Tibial nerve (tissue), 4 donors: ENCODE results near the gene MECP2. TPM values are rescaled to one million over a fixed set of nuclear protein-coding genes. Genes with fewer than 3 reads are reported as not detected.

Experiments
- DNase-seq, 2 donors: peaks; one replicate each; pipeline ENCODE4 v3.0.0-alpha.2; 2019; ENCODE audit warnings: low spot score in 2 of 2
- H3K27ac ChIP-seq, 4 donors: fragments of 200-600 bp; sonication (generic) in 3 of 4; one replicate each; pipeline ENCODE4 v1.5.1; 2017 to 2019; ENCODE audit warnings: mild to moderate bottlenecking in 1 of 4
- H3K27me3 ChIP-seq, 2 donors: fragments of 200-600 bp; sonication (generic) in 1 of 2; one replicate each; pipeline versions ENCODE4 v1.5.1 to v1.6.0; 2017 to 2019
- H3K36me3 ChIP-seq, 3 donors: fragments of 200-600 bp; sonication (generic); one replicate each; pipeline ENCODE4 v1.5.1; 2018 to 2019
- H3K4me1 ChIP-seq, 4 donors: fragments of 200-600 bp; sonication (generic) in 3 of 4; one replicate each; pipeline ENCODE4 v1.5.1; 2017 to 2019
- H3K4me3 ChIP-seq, 4 donors: fragments of 200-600 bp; sonication (generic) in 3 of 4; one replicate each; pipeline ENCODE4 v1.5.1; 2017 to 2019; ENCODE audit warnings: mild to moderate bottlenecking in 1 of 4, moderate library complexity in 1 of 4
- H3K9me3 ChIP-seq, 4 donors: fragments of 200-600 bp; sonication (generic) in 3 of 4; one replicate each; pipeline ENCODE4 v1.5.1; 2017 to 2019
- EP300 ChIP-seq, 2 donors: sonication (generic); formaldehyde crosslinking; IDR thresholded peaks; one replicate each; pipeline ENCODE4 v1.6.1; 2017; ENCODE audit warnings: antibody characterized with exemption in 2 of 2, mild to moderate bottlenecking in 1 of 2
- POLR2A ChIP-seq, 2 donors: fragments of 450-650 bp; IDR thresholded peaks; one replicate each; pipeline ENCODE4 v1.6.1; 2017; ENCODE audit warnings: antibody characterized with exemption in 2 of 2, mild to moderate bottlenecking in 2 of 2, moderate library complexity in 2 of 2
- WGBS, 2 donors: methylation state at CpG; one replicate each; pipeline ENCODE4 v1.1.5; 2018; 5-methylcytosine and 5-hydroxymethylcytosine counted together
- total RNA-seq, 4 donors: library from RNA; depleted of rRNA; stranded (reverse); fragments of >200 nt; gene quantifications; one replicate each; pipeline ENCODE4 v1.1.0, GENCODE V29; 2016
- TF ChIP-seq, protein P1 (sequence below), 5 experiments: fragments of 200-600 bp in 3 of 5; fragments of 450-650 bp in 2 of 5; sonication (generic) in 3 of 5; IDR thresholded peaks; one replicate each; pipeline ENCODE4 v1.5.1; 2016 to 2019; ENCODE audit warnings: antibody characterized with exemption in 5 of 5, mild to moderate bottlenecking in 3 of 5, moderate library complexity in 2 of 5

The MECP2 gene
- total RNA-seq, 4 donors from 2014 or later = 71.6 to 96.5 (median 83.1) TPM

DNA sequence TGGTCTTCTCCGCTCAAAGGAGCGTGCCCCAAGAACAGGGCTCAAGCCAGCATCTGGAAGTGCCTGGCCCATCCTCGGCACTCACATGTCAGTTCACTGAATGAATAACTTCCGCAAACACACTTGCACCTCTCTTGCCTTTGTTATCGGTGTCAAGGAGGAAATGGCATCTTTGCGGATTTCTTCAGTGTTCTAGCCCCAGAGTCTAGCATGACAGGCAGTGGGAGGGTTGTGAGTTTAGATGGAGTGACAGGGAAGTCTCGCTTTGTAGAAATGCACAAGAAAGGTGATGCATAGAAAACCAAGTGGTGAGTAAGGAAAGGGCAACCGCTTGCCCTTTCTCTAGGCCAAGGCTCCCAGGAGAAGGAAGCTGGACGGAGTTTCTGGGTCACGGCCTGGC is 17.6 kb upstream of the MECP2 start:
- H3K36me3 ChIP-seq = no peaks in the 10 kb centered on the region
- no peak for DNase-seq
- TF ChIP-seq EP300 (IDR thresholded peaks at IDR 0.05) (no peak), POLR2A (IDR thresholded peaks at IDR 0.05) (no peak)
- TF ChIP-seq, protein P1, sequence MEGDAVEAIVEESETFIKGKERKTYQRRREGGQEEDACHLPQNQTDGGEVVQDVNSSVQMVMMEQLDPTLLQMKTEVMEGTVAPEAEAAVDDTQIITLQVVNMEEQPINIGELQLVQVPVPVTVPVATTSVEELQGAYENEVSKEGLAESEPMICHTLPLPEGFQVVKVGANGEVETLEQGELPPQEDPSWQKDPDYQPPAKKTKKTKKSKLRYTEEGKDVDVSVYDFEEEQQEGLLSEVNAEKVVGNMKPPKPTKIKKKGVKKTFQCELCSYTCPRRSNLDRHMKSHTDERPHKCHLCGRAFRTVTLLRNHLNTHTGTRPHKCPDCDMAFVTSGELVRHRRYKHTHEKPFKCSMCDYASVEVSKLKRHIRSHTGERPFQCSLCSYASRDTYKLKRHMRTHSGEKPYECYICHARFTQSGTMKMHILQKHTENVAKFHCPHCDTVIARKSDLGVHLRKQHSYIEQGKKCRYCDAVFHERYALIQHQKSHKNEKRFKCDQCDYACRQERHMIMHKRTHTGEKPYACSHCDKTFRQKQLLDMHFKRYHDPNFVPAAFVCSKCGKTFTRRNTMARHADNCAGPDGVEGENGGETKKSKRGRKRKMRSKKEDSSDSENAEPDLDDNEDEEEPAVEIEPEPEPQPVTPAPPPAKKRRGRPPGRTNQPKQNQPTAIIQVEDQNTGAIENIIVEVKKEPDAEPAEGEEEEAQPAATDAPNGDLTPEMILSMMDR (IDR thresholded peaks at IDR 0.05) = no peak
- no peak overlapping the region for H3K4me3 ChIP-seq
- no peaks in the 10 kb centered on the region for H3K27me3 ChIP-seq
- no peaks in the 10 kb centered on the region for H3K9me3 ChIP-seq
- no peak overlapping the region for H3K27ac ChIP-seq
- WGBS, 2 donors = 88 to 96% methylated on average over 10 of the region's 10 CpGs
- no peaks in the 10 kb centered on the region for H3K4me1 ChIP-seq

DNA sequence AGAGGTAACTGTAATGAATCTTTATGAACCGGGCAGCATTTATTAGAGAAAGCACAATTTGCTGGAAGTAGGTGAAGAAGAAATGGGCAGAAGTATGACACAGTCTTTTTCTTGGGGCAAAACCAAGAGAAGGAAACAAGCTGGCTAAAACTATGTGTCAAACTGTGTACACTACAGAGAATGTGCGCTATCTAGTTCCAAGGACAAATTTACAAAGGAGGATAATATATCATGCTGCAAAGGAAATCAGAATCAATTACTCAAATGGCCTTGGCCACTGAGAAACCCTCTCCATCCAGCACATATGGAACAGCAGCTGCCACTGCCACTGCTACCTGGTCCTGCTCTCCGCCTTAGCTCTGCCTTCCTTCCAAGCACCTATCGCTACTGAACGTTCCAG is 17.1 kb upstream of the MECP2 start:
- DNase-seq = no peak
- Histone ChIP-seq H3K9me3 (no peaks in the 10 kb centered on the region), H3K27ac (no peak overlapping the region), H3K4me3 (no peak overlapping the region), H3K36me3 (no peaks in the 10 kb centered on the region), H3K4me1 (no peaks in the 10 kb centered on the region), H3K27me3 (no peaks in the 10 kb centered on the region)
- TF ChIP-seq, protein P1 (IDR thresholded peaks at IDR 0.05) = no peak
- no peak for TF ChIP-seq POLR2A (IDR thresholded peaks at IDR 0.05)
- TF ChIP-seq EP300 (IDR thresholded peaks at IDR 0.05) = no peak
- 91 to 96% methylated on average over 5 of the region's 5 CpGs for WGBS, 2 donors

DNA sequence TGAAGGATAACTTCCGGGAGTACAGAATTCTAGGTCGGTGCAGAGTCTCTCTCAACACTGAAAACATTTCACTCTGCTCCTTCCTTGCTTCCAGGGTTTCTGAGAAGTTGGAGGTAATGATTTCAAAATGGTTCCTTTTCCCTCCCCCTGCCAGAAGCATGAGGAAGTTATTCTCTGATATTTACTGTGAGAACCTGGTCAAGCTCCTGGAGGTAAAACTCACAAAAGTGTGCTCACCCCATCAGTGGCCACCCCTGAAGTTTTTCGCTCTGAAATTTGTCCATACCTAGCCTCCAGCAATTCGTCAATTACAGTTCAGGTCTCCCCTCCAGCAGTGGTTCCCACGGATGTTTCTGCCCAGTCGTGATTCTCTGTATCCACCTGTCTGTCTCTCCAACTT is 16.2 kb upstream of the MECP2 start:
- DNase-seq = no peak
- H3K27me3 ChIP-seq = no peaks in the 10 kb centered on the region
- no peaks in the 10 kb centered on the region for H3K36me3 ChIP-seq
- 68 to 76% methylated on average over 6 of the region's 6 CpGs for WGBS, 2 donors
- H3K4me1 ChIP-seq = no peaks in the 10 kb centered on the region
- H3K27ac ChIP-seq = no peak overlapping the region
- no peak overlapping the region for H3K4me3 ChIP-seq
- no peaks in the 10 kb centered on the region for H3K9me3 ChIP-seq
- no peak for TF ChIP-seq EP300 (IDR thresholded peaks at IDR 0.05)
- TF ChIP-seq POLR2A (IDR thresholded peaks at IDR 0.05) = no peak
- TF ChIP-seq, protein P1 (IDR thresholded peaks at IDR 0.05) = no peak

DNA sequence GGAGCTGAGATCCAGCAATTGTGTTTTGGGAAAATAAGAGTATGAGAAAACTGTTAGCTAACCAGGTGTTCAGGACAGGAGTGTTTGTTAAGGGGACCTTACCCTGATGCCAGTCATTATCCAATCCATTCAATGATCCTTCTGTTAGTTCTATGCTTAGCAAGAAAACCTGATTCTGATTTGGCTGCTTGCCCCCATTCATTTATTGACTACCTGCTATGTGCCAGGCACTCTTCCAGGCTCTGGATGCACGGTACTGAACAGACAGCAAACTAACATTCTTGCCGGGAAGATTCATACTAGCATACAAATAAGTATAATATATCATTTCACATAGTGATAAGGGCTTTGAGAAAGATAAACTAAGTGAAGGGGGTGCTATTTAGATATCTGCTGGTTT is 1.0 kb upstream of the MECP2 start:
- H3K9me3 ChIP-seq = no peaks in the 10 kb centered on the region
- peak overlapping the region in 2 of 4 donors; percentile 55 to 83 for H3K27ac ChIP-seq
- TF ChIP-seq EP300 (IDR thresholded peaks at IDR 0.05) = no peak
- TF ChIP-seq, protein P1 (IDR thresholded peaks at IDR 0.05) = no peak
- TF ChIP-seq POLR2A (IDR thresholded peaks at IDR 0.05) = no peak
- H3K27me3 ChIP-seq = no peaks in the 10 kb centered on the region
- WGBS, 2 donors = 54 to 64% methylated on average over 2 of the region's 2 CpGs
- no peak for DNase-seq
- no peaks in the 10 kb centered on the region for H3K36me3 ChIP-seq
- peaks cover 0 to 25% (median 9%) of the 10 kb centered on the region in 4 donors for H3K4me1 ChIP-seq
- no peak overlapping the region for H3K4me3 ChIP-seq

DNA sequence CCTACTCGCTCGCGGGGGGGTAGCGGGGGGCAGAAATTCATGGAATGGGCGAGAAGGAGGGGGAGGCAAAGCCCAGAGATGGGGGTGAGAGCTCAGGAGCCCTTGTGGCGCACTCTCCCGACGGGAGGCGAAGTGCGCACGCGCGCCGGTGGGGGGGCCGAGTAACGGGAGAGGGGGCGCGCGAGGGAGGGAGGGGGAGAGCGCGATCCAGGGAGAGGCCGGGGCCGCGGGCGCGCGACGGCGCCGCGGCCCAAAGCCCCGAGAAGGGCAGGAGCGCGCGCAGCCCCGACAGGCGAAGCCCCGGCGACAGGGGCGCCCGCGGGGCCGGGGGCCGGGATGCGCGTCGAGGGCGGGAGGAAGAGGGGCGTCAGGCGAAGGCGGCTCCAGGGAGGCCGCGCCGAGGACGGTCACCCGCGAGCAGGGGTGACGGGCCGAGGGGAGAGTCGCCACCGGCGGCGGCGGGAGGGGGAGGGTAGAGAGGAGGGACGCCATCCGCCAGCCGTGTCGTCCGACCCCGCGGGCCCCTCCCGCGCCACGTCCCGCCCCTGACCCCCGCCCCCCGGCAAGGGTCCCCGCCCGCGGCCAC is 421 bp downstream of the MECP2 start:
- peak; percentile 33 to 49 for DNase-seq
- 54% methylated on average over 77 of the region's 80 CpGs; no CpG with 5 or more reads in 1 of the 2 donors for WGBS, 2 donors
- Histone ChIP-seq H3K27ac (peak overlapping the region; percentile 95 to 98 (median 97)), H3K36me3 (no peaks in the 10 kb centered on the region), H3K4me3 (peak overlapping the region; percentile 49 to 82 (median 66)), H3K4me1 (peaks cover 0 to 37% (median 12%) of the 10 kb centered on the region in 4 donors), H3K27me3 (no peaks in the 10 kb centered on the region), H3K9me3 (no peaks in the 10 kb centered on the region)
- peak in 1 of 2 donors; percentile 18 for TF ChIP-seq POLR2A (IDR thresholded peaks at IDR 0.05)
- no peak for TF ChIP-seq EP300 (IDR thresholded peaks at IDR 0.05)
